NK-92 treated with Interleukin-12 subunit alpha and Interleukin-12 subunit beta, amount 100 ng/mL, for 24 hours (cell line): ENCODE measurements around the gene SNTG2.

Experiments used
- DNase-seq: peaks from one replicate; lab custom pipeline; 2025; lab: John Stamatoyannopoulos, UW

SNTG2 gene

DNA sequence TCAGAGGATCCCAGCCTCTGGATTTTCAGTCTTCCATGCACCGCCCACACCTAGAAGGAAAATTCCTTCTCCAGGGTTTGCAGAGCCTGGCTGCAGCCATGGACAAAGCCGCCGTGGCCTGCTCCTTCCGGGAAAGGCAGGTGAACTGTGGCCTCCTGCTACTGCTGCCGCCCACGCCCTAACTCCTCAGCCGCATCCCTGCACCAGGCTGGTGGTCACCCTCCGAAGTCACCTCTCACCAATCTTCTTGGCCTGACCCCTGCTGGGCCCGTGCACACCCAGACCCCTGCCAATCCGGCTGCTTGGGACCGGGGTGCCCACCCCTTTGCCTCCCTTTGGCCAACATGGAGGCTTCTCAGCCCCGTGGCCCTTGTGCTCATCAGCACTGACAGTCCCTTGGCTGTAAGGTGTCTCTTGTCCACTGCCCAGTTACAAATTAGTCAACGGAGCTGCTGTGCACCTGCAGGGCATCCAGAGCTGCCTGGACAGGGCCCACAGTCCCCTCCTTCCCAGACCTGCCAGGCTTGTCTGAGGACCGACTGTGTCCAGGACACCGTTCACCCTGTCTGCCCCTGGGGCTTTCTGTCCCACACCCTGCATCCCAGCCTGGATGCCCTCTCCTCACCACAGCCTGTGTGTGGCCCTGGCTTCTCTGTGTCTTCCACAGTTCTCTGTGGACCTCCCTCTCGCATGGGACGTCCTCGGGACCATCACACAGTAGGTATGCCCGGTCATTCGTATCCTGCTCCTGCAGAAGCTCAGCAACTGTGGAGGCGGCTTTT lies 332.6 kb downstream of the SNTG2 start:
- DNase-seq, result no peak

DNA sequence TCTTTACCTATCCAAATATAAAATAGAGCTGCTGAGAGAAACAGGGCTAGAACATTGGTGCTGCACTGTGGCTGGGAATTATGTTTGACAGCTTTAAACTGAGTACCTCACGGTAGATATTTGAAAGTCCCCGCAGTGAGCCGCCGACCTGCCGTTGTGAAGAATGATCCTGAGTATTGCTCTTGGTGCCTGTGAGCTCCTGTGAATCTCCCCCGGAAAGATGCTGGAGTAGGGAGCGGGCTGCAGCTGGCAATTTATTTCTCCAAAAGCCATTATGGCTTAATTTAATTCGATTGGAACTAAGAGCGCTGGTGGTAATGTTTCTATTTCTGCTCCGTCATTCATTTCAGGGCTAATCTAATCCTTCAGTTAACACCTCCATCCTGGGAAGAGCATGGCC lies 333.2 kb downstream of the SNTG2 start:
- DNase-seq, result no peak

DNA sequence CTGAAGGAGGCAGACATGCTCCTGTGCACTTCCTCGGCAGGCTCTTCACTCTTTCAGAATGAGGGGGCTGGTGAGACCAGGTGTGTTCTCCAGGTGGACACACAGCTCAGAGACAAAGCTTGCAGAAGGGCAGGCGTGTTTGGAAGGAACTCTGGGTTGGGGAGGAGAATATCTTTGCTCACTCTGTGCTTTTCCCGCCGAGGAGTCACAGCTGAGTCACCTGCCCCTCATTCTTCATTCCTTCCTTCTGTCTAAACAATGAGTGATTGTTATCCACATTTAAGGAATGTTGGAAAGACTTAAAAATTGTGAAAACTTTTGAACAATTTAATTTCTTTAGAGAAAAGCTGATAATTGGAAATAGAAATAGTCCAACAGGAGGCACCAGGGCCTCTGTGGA lies 336.3 kb downstream of the SNTG2 start:
- DNase-seq, result no peak

DNA sequence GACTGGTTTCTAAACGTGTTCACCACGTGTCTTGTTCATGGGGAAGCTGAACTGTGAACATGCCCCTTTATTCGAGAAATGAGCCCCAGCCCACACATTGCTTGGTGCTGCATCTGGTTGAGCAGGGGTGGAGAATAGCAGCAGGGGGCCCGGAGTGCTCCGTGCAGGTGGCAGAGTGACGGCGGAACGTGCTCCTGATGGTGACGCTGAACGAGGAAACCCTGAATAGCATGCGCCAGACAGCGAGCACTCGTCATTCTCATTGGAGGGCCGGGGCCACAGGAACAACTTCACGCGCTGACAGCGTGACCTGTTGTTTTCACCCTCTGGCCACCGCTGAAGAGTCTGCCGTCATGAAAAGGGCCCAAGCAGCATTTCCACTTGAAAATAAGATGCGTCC lies 336.8 kb downstream of the SNTG2 start:
- no peak for DNase-seq

DNA sequence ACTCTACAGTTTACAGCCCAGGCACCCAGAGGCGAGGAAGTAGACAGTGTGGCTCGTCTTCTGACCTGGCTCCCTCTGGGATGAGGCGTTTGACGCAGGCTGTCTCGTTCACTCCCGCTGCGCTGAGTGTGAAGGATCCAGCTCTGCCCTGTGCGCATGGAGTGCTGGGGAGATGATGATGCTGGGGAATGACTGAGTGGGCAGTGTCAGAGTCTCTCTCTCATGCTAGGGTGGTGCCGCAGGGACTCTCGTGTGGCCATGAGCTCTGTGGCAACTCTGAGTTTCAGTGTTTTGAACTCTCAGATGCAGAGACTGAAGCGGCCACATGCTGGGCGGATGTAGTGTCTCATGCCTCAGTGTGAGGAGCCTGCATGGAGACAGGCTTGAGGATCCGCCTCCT lies 344.3 kb downstream of the SNTG2 start:
- DNase-seq, result no peak

DNA sequence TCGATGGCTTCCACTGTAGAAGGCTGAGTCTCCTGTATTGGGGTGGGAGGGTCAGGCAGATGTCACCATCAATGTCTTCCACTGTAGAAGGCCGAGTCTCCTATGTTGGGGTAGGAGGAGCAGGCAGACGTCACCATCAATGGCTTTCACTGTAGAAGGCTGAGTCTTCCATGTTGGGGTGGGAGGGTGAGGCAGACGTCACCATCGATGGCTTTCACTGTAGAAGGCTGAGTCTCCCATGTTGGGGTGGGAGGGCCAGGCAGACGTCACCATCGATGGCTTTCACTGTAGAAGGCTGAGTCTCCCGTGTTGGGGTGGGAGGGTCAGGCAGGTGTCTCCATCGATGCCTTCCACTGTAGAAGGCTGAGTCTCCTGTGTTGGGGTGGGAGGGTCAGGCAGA lies 345.1 kb downstream of the SNTG2 start:
- no peak for DNase-seq

DNA sequence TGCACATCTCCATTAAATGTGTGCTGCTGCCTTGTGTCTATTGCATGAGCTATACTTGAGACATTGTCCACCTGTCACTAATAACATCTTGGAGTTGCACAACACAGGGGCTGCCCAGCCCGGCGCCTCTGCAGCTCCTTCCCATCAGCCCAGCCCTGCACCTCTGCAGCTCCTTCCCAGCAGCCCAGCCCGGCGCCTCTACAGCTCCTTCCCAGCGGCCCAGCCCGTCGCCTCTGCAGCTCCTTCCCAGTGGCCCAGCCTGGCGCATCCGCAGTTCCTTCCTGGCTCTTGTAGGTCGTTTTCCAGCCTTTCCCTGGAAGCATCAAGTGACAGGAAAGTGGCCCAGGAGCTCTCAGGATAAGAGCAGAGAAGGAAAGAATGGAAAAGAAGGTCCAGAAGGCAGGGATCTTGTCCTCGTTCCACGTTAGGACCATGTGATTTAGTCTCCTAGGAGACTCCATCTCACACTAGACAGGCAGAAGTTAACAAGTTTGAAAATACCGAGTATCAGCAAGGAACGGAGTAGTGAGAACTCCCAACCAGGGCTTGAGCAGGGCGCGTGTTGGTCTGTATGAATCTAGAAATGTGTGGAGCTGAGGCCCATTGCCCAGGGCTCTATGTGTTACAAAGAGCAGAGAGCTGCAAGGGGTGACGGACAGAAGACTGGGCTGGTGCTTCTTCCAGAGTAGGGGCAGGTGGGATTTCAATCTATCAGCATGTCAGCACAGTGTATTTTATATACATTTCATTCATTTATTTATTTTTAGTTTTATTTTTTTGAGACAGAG lies 346.9 kb downstream of the SNTG2 start:
- DNase-seq, result no peak

DNA sequence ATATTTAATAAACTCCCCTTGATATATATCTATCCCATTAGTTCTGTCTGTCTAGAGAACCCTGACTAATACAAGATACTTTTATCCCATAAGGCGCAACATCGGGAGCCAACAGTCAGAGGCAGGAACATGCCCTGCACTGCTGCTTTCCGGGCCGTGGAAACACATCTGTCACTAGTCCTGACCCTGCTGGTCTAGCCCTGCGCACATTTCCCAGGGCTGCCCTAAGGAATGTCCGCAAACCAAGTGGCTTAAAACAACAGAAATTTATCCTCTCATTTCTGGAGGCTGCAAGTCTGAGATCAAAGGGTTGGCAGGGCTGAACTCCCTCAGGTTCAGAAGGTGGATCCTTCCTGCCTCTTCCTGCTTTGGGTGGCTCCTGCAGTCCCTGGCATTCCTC lies 348.4 kb downstream of the SNTG2 start:
- DNase-seq, result no peak

DNA sequence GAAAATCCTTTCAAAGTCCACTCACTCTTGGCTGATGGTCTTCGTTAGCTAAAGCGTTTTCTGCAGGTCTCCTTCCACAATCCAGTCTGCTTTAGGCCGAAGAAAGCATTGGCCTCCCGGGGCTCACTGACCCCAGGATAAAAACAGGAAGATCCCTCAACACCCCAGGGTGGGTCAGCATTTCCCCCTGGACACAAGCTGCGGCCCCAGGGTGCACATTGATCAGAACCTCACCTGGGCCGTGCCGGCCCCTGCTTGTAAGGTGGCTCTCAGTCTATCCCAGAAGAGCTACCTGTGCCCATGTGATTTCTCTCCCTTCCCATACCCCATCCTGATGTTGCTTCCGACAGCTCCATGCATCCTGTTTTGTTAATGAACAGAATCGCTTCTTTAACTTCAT lies 349.6 kb downstream of the SNTG2 start:
- no peak for DNase-seq

DNA sequence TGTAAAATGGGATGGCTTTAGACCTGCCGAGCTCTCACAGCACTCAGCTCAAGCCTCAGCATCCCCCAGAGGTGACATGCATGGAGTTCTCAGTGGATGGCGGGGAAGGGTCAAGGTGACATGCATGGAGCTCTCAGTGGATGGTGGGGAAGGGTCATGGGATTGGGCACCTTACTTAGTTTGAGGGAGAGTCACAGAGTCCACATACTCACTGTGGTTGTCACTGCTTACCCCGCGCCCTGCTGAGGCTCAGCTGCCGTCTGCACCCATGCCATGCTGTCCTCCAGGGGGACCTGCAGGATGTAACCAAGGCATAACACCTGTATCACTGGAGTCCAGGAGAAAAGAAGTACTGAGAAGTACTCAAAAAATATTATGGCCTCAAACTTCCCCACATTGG lies 350.4 kb downstream of the SNTG2 start:
- no peak for DNase-seq

DNA sequence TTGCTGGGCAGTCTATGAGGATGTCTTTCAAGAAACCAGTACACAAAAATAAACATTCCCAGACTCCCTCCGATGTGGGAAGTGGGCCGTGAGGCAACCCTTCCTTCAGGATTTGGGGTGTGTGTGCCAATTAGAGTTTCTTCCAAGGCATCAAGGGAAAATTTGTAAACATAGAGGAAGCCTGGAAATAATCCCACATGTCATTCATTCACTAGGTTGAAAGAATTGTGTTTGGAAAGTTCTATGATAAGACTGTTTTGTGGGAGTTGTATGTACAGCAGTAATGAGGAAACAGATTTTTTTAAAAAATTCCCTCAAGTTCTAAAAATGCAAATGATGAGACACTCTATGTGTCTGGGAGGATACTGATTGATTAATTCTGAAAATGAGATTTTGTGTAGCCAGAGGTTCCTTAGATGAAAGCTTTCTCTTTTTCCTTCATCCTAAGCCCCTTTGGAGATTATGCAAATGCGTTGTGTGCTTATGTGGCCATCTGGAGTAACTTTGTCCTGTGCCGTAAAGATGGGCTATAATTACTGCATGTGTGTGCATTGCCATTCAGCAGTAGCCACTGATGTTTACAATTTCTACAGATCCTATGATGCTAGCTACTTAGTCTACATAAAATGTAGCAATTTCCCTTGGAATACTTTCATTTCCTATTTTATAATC lies 354.8 kb downstream of the SNTG2 start:
- no peak for DNase-seq

DNA sequence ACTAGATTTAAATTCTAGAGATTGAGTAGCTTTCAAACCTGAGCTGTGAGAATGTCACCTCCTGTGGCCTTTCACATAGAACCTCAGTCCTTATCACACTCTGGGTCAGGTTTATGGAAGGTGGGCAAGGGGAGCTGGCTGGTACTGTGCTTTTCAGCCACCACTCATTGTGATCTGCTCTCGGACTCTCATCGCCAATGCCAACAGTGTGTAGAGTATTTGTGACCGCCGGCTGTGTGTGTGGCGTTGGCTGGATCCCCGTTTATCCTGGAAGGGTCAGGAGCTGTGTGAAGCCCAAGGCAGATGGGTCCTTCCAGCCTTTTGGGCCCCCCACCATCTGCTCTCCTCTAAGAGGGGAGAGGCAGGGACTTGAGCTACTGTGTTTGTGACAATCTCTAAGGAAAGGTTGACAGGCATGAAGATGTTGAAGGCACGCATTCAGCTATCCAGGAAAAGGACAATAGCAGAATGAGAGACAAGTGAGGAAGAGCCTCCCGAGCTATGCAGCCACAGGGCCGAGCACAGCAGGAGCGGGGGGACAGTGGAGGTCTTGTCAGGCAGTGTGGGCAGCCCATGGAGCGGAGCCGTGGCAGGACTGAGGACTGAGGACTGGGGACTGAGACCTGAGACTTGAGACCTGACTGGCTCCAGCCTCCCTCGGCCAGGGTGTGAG lies 355.5 kb downstream of the SNTG2 start:
- DNase-seq, result no peak

DNA sequence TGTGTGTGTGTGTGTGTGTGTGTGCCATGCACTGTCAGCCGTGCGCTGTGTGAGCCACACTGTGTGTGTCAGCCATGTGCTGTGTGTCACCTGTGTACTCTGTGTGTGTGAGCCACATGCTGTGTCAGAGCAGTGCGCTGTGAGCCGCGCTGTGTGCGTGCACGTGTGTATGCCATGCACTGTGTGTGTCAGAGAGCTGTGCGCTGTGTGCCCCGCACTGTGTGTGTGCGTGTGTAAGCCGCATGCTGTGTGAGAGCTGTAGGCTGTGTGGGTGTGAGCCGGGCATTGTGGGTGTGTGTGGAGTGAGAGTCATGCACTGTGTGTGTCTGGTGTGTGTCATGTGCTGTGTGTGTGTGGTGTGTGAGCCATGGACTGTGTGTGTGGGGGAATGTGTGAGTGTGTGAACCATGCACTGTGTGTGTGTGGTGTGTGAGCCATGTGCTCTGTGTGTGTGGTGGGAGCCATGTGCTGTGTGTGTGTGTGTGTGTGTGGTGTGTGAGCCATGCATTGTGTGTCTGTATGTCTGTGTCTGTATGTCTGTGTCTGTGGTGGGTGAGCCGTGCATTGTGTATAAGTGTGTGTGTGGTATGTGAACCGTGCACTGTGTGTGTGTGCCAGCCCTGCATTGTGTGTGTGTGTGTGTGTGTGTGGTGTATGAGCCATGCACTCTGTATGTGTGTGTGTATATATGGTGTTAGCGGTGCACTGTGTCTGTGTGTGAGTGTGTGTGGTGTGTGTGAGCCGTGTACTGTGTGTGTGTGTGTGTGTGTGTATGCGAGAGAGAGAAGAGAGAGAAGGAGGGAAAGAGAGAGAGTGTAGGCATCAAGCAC lies 356.3 kb downstream of the SNTG2 start:
- DNase-seq, result no peak

DNA sequence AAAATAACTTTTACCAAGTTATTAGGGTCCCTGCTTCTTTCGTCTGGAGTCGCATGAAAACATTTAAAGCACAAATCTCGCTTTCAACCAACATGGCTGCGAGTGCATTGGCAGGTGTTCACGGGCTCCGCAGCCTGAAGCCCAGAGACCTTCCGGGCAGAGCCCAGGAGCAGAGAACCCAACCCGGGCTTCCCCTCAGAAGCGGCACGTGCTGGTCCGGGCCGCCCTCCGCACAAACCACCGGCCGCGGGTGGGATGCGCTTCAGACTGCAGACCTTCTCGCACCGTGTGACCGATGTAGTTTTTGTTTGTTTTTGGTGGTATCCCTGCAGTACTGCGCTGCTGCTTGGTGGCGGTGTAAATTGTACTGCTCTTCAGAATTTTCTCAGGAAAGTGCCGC lies 357.0 kb downstream of the SNTG2 start:
- no peak for DNase-seq

DNA sequence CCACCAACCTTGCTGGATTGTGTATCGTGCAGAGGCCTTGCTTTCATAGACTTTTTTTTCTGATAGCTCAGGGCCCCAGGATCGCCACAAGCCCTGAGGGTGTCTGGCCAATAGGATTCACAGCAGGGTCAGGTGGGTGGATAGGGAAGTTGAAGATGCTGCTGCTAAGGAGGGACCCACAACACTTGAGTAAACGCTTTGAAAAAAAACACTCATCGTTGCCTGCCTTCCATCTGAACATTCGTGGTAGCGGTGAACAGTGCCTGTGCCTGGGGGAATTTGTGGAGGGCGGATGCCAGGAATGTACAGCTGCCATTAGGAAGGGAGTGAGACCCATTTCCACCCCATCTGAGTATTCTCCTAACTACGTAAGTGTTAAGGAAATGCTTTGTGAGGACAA lies 358.0 kb downstream of the SNTG2 start:
- no peak for DNase-seq

DNA sequence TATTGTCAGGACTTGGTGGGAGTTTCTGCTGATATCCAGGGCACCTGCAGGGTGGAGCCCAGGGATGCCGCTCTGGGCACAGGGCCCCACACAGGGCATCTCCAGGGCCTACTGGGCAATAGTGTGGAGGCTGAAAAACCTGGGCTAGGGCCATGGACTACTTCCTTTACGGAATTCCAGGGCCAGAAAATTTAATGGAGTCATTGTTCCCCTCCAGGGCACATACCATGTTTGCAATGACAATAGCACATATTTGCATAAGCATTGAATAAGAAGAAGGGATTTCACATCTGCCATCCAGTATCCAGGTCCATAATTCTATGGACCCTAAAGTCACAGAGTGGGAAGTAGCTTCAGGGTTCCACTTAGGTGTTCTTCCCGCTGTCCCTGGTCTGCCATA lies 358.9 kb downstream of the SNTG2 start:
- no peak for DNase-seq

DNA sequence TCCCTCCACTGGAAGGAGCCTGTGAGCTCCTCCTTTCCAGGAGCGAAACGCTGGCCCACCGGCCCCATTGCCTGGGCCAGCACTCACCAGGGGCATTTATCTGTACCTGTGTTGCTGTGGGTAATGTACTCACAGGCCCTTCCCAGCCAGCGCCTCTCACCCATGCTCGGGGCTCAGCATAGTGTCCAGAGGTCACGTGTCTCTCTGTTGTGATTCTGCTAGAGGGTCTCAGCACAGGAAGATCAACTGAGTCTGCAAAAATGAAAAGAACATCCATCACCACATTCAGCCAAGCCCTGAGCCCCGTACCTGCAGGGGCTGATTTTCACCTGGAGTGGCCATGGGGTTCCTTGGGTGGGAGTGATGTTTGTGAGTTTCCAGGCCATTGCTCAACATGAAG lies 359.6 kb downstream of the SNTG2 start:
- no peak for DNase-seq

DNA sequence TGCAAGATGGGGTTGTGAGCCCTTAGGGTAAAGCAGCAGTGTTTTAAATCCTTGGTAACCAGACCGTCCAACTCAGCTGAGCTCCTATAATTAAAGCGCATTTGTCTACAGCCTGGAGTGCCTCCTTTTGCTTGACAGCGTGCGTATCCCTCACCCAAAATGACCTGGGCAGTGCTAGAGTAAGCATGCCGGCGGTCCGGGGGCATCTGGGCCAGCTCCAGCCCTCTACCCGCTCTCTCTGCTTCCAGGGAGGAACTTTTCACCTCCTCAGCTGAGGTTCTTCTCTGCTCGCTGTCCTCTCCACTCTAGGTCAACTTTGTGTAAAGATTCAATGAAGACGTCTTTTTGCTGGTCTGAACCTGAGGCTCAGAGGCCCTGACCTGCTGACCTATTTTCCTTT lies 360.2 kb downstream of the SNTG2 start:
- DNase-seq, result no peak

DNA sequence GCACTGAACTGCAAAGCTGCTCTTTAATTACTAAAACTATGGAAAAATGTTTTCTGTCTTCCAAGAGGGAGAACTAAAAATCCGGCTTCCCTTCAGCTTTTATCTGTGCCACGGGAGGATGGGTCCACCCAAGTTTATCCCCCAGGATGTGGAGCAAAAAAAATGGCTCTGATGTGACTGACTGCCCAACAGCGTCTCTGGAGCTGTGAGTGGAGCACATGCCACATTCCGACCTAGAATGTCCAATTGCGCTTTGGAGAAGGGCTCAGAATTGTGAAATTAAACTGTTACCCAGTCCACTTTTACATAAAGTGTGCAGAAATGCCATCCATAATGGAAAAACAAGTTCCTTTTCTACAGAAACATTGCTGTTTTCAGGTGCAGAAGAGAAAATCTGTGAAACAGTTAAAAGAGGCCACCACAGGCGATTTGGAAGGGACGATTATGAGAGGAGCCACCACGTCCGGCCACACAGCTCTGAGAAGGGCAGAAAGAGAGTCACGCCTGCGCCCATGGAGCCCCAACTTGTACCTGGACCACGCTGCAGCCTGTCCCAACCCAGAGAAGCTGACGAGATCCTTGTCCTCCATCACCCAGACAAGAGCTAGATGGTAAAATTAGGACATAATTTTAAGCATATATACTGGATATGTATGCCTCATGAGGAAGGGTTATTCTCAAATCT lies 362.7 kb downstream of the SNTG2 start:
- no peak for DNase-seq

DNA sequence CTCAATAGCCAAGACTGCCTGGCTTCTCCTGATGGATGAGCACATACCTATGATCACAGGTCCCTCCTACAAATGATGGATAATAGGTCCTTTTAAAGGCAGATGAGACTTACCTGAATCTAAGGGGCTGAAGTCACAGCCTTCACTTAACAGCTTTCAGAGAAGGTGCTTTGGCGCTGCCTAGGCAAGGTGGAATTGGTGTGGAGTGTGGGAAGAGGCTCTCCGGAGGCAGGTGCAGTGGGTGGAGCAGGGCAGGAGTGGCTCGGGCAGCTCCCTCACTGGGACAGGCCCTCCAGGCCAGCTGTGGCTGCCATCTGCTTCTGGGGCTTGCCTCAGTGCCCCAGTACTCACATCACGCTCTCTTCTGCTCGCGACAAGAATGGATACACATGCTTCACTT lies 363.6 kb downstream of the SNTG2 start:
- DNase-seq, result no peak

DNA sequence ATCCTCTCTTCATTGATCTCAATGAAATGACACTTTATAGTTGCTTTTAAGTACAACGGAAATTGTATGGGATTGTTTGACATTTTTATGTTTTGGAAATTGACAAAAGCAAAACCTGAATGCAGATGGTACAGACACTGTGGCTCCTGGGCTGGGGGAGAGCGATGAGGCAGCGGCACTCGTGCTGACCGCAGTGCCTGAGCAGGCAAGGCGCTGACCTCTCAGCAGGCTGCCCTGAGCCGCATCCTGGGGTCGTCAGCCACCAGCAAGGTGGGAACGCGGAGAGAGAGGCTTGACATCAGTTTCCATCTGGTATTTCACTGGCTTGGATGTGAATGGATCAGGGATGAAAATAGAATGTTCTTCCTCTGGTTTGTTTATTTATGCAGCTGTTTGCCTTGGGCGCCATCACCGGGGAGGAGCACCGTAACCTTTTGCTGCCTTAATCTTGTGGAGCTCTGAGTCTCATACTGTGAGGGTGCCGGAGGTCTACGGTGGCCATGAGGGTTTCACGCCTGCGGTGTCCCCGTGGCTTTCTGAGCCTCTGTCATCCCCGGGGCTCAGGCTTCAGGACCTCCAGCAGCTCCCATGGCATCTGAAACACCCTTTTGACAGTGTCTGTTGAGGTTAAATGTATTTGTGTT lies 367.8 kb downstream of the SNTG2 start:
- no peak for DNase-seq
